NCI-H2029 treated with DMSO at 0.1 percent for 48 hours (cell line): ENCODE data around the gene TBC1D12.
A peak's percentile ranks its signal among the peaks of the same experiment; 100 is the strongest.
"Not testable (repeated sequence)": the region's sequence is repeated elsewhere in the genome, so short reads cannot be mapped to it uniquely, and the experiment has no call there.

Experiments
- DNase-seq: peaks from one replicate; lab custom pipeline; 2025; lab: John Stamatoyannopoulos, UW

TBC1D12 gene

GRCh38 chr10:94456942-94457341 lies 54.6 kb downstream of the TBC1D12 start:
- DNase-seq: no peak

- no peak for DNase-seq
Measured at GRCh38 chr10:94459385-94459784, 57.0 kb downstream of the TBC1D12 start.

GRCh38 chr10:94461503-94461902 lies 59.2 kb downstream of the TBC1D12 start:
- DNase-seq: no peak

DNA sequence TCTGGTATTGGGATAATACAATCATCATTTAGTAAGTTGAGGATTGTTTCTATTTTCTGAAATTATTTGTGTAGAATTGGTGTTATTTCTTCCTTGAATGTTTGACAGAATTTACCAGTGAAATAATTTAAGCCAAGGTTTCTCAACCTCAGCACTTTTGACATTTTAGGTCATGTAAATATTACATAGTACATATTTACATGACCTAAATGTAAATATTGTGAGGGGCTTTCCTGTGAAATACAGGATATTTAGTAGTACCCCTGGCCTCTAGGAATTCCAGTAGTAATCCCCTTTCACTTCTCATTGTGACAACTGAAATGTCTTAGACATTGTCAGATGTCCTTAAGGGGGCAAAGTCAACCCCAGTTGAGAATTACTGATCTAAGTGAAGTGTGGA lies 59.8 kb downstream of the TBC1D12 start:
- no peak for DNase-seq

DNA sequence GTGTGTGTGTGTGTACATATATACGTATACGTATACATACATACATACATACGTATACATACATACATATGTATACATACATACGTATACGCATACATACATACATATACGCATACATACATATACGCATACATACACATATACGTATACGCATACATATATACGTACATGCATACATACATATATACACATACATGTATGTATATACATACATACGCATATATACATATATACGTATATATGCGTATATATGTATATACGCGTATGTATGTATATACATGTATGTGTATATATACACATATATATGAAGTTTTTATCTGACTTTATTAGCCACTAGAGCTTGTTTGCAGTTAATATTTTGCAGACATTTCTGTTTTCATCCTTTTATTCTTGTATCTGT lies 63.3 kb downstream of the TBC1D12 start:
- DNase-seq: no peak

DNA sequence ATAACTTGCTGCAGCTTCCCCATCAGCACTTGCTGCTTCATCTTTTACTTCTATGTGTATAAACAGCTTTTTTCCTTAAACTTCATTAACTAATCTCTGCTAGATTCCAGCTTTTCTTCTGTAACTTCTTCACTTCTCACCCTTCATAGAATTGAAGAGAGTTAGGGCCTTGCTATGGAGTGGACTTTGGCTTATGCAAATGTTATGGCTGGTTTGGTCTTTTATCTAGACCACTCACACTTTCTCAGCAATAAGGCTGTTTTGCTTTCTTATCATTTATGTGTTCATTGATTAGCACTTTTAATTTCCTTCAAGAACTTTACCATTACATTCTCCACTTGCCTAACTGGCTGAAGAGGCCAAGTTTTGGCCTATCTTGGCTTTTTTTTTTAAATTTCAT lies 79.1 kb downstream of the TBC1D12 start:
- DNase-seq: no peak

DNA sequence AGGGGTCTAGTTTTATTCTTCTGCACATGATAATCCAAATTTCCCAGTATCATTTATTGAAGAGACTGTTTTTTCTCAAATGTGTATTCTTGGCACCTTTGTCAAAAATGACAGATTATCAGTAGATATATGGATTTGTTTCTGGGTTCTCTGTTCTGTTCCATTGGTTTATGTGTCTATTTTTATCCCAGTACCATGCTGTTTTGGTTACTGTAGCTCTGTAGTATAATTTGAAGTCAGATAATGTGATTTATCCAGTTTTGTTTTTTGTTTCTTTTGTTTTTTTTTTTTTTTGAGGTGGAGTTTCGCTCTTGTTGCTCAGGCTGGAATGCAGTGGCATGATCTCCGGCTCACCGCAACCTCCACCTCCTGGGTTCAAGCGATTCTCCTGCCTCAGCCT lies 81.6 kb downstream of the TBC1D12 start:
- no peak for DNase-seq

DNA sequence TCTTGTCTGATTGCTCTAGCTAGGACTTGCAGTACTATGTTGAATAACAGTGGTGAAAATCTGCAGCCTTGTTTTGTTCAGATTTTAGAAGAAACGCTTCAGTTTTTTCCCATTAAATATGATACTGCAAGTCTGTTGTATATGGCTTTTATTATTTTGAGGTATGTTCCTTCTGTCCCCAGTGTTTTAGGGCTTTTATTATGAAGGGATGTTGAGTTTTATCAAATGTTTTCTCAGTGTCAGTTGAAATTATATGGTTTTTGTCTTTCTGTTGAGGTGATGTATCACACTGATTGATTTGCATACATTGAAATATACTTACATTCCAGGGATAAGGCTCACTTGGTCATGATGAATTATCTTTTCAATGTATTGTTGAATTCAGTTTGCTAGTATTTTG lies 82.8 kb downstream of the TBC1D12 start:
- no peak for DNase-seq

GRCh38 chr10:94487575-94487974 lies 85.2 kb downstream of the TBC1D12 start:
- DNase-seq: no peak

DNA sequence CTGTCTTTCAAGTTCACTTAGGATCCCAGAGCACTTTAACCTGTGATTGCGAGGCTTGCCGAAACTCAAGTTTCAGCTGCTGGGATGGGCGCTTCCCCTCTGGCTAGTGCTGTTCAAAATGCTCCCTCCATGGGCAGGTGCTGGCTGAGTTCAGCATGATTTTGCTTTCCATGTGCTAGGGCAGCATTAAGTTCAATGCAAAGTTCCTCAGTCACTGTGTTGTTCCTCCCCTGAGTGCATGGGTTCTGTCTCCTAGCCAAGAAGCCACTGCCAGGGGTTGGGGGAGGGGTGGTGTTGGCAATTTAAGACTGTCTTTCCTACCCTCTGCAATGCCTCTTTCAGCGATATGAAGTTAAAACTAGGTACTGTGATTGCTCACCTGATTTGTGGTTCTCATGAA lies 86.8 kb downstream of the TBC1D12 start:
- DNase-seq: no peak

DNA sequence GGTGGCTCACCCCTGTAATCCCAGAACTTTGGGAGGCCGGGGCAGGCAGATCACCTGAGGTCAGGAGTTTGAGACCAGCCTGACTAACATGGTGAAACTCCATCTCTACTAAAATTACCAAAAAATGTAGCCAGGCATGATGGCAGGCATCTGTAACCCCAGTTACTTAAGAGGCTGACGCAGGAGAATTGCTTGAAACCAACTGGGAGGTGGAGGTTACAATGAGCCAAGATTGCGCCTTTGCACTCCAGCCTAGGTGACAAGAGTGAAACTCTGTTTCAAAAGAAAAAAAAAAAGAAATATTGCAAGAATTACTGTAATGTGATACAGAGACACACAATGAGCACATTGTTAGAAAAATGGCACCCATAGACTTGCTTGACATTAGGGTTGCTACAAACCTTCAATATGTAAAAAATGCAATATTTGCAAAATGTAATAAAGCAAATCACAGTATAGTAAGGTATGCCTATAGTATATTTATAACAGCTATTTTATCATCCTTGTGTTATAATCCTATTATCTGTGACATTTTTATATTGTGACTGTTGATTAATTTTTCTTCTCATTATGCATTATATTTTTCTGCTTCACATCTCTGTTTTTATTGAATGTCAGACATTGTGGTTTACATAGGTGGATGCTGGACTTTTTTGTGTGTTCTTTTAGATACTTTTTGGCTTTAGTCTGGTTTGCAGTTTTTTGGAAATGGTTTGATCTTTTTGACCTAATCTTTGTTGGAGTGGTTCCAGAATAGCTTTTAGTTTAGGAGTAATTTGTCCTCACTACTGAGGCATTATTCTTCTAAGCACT lies 87.8 kb downstream of the TBC1D12 start:
- no peak for DNase-seq

DNA sequence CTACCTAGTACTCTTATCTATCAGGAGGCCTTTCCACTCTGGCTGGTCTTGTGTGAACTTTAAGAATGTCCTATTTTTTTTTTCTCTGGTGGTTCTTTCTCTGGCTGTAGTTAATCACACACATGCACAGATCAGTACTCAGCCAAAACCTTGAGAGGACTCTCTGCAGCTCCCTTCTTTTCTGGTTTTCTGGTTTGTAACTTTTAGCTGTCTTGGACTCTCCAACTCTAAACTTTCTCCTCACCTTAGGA lies 88.4 kb downstream of the TBC1D12 start:
- DNase-seq: no peak

GRCh38 chr10:94493463-94493862 lies 91.1 kb downstream of the TBC1D12 start:
- DNase-seq: no peak

GRCh38 chr10:94496010-94496409 lies 93.7 kb downstream of the TBC1D12 start:
- DNase-seq: no peak

DNA sequence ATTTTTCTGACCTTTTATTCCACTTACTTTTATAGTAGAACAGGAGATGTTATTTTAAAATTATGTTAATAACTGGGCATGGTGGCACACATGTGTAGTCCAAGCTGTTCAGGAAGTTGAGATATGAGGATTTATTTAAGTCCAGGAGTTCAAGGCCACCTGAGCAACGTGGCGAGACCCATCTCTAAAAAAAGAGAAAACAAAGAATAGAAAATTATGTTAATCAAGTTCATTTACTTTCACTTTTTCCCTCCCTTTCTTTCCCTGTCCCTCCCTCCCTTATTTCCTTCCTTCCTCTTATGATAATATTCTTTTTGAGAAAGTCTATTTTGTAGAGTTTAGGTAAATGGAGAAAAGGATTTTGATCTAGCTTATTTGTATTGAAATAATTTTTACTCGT lies 94.3 kb downstream of the TBC1D12 start:
- DNase-seq: no peak

DNA sequence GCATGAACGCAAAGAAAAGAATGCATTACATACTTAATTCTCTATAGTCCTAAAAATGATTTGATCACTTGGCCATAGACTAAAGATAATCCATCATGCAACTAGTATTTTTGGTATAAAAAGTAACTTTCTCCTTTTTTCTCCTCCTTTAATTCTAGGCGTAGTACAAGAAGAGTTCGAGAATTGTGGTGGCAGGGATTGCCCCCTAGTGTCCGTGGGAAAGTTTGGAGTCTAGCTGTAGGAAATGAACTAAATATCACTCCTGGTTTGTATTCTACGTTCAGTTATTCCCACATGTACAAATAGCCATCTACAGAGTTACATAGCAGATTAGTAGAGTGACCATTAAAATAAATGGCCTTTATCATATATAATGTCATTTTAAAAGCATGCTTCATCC lies 97.7 kb downstream of the TBC1D12 start:
- no peak for DNase-seq

GRCh38 chr10:94521276-94522250 lies 119.2 kb downstream of the TBC1D12 start:
- no peak for DNase-seq

DNA sequence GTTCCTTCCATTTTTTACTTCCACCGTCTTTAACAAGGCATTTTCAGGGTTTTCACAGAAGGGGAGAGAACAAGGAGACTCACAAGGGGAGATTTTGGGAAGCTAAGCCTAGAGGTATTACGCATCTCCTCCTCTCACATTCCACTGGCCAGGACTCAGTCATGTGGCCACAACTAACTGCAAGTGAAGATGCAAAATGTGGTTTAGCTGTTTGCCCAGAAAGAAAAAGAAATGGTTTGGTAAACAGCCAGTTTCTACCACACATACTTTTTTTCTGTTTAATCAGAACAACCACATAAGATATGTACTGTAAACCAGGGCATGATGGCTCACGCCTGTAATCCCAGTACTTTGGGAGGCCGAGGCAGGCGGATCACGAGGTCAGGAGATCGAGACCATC lies 121.8 kb downstream of the TBC1D12 start:
- no peak for DNase-seq

- no peak for DNase-seq
Measured at GRCh38 chr10:94524711-94525110, 122.4 kb downstream of the TBC1D12 start.

DNA sequence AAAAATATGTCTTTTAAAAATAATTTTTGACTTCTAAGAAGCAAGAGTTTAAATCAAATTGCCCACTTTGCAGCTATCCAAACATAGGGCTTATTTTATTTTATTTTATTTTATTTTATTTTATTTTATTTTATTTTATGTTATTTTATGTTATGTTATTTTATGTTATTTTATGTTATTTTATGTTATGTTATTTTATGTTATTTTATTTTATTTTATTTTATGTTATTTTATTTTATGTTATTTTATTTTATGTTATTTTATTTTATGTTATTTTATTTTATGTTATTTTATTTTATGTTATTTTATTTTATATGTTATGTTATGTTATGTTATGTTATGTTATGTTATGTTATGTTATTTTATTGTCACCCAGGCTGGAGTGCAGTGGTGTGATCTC lies 129.2 kb downstream of the TBC1D12 start:
- not testable (repeated sequence) for DNase-seq

GRCh38 chr10:94533027-94533426 lies 130.7 kb downstream of the TBC1D12 start:
- no peak for DNase-seq

DNA sequence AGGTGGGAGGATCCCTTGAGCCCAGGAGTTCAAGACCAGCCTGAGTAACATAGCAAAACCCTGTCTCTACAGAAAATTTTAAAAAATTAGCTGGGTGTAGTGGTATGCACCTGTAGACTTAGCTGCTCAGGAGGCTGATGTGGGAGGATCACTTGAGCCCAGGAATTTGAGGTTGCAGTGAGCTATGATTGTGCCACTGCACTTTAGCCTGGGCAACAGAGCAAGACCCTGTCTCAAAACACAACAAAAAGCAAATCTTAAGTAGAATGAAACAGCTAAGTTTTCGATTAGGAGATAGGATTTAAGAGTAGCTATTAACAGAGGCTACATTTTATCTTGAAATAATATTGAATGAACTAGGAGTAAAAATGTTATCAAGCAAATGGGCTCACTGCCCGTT lies 139.9 kb downstream of the TBC1D12 start:
- DNase-seq: not testable (repeated sequence)

- DNase-seq: peak; percentile 61
Measured at GRCh38 chr10:94545391-94546048, 143.2 kb downstream of the TBC1D12 start, which contains the start of gene HELLS. Gene HELLS (plus strand): TSS chr10:94545788. CDS start chr10:94545922, 134 bp downstream.
